DMS153 (cell line): ENCODE measurements around the gene ADCYAP1R1.

ENCODE experiments used
- DNase-seq: peaks from one replicate; lab custom pipeline; 2025; lab: John Stamatoyannopoulos, UW

ADCYAP1R1 gene

GRCh38 chr7:31051598-31052486 lies at the start of gene ADCYAP1R1:
Gene ADCYAP1R1 (plus strand): TSS chr7:31052308. CDS start chr7:31063265, 10,957 bp downstream.
- DNase-seq = no peak

- DNase-seq = no peak
Measured at GRCh38 chr7:31003097-31003496, 49.0 kb upstream of the ADCYAP1R1 start.

GRCh38 chr7:31003721-31004120 lies 48.4 kb upstream of the ADCYAP1R1 start:
- no peak for DNase-seq

- no peak for DNase-seq
Measured at GRCh38 chr7:31004393-31004792, 47.7 kb upstream of the ADCYAP1R1 start.

GRCh38 chr7:31006857-31007256 lies 45.3 kb upstream of the ADCYAP1R1 start:
- no peak for DNase-seq

- DNase-seq = no peak
Measured at GRCh38 chr7:31007634-31008033, 44.5 kb upstream of the ADCYAP1R1 start.

GRCh38 chr7:31014826-31015225 lies 37.3 kb upstream of the ADCYAP1R1 start:
- no peak for DNase-seq

GRCh38 chr7:31017032-31017675 lies 35.0 kb upstream of the ADCYAP1R1 start:
- no peak for DNase-seq

GRCh38 chr7:31017721-31018120 lies 34.4 kb upstream of the ADCYAP1R1 start:
- DNase-seq = no peak

GRCh38 chr7:31019509-31019908 lies 32.6 kb upstream of the ADCYAP1R1 start:
- DNase-seq = no peak

- no peak for DNase-seq
Measured at GRCh38 chr7:31020161-31020560, 31.9 kb upstream of the ADCYAP1R1 start.

- no peak for DNase-seq
Measured at GRCh38 chr7:31020652-31021051, 31.5 kb upstream of the ADCYAP1R1 start.

GRCh38 chr7:31022117-31022516 lies 30.0 kb upstream of the ADCYAP1R1 start:
- DNase-seq = no peak

GRCh38 chr7:31022726-31023125 lies 29.4 kb upstream of the ADCYAP1R1 start:
- no peak for DNase-seq

- DNase-seq = no peak
Measured at GRCh38 chr7:31023877-31024276, 28.2 kb upstream of the ADCYAP1R1 start.

GRCh38 chr7:31027161-31027965 lies 24.7 kb upstream of the ADCYAP1R1 start:
- DNase-seq = no peak

GRCh38 chr7:31028006-31028405 lies 24.1 kb upstream of the ADCYAP1R1 start:
- no peak for DNase-seq

- DNase-seq = no peak
Measured at GRCh38 chr7:31028417-31028992, 23.6 kb upstream of the ADCYAP1R1 start.

- no peak for DNase-seq
Measured at GRCh38 chr7:31029251-31030042, 22.7 kb upstream of the ADCYAP1R1 start.

- DNase-seq = no peak
Measured at GRCh38 chr7:31033674-31034300, 18.3 kb upstream of the ADCYAP1R1 start.

GRCh38 chr7:31036924-31037323 lies 15.2 kb upstream of the ADCYAP1R1 start:
- no peak for DNase-seq
